ENCODE data around the gene SKAP2.

DNA sequence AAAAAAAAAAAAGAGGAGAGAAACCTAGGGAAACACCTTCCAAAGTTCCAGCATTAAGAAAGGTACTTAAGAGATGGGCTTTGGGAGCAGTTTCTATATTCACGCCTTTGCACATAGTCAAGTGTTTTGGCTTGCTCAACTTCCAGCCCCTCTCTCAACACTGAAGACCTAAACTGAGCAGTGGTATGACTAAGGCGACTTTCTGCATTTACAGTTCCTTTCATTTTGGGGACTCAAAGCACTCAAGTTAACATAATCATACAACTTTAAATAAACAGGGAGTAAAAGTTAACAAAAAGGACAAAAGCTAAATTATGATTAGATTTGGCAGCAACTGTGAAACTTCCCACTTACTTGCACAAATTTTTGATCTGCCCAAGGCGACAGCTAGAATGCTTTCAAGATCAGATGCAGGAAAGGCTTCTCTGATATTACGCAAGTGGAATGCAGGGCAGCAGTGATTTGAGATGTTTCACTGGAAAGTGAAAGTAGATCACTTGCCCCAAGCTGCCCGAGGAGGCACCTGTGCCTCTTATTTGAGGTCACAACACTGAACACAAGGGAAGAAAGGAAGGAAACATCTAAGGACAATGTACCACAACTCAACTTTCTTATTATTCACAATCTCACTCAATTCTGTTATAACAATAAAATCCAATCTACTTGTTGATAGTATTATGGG is 199.5 kb downstream of the SKAP2 start:
- TF ChIP-seq POLR2AphosphoS5 (IDR thresholded peaks at IDR 0.05) (no peak), POLR2A (IDR thresholded peaks at IDR 0.05) (no peak)
- TF ChIP-seq, protein P1, sequence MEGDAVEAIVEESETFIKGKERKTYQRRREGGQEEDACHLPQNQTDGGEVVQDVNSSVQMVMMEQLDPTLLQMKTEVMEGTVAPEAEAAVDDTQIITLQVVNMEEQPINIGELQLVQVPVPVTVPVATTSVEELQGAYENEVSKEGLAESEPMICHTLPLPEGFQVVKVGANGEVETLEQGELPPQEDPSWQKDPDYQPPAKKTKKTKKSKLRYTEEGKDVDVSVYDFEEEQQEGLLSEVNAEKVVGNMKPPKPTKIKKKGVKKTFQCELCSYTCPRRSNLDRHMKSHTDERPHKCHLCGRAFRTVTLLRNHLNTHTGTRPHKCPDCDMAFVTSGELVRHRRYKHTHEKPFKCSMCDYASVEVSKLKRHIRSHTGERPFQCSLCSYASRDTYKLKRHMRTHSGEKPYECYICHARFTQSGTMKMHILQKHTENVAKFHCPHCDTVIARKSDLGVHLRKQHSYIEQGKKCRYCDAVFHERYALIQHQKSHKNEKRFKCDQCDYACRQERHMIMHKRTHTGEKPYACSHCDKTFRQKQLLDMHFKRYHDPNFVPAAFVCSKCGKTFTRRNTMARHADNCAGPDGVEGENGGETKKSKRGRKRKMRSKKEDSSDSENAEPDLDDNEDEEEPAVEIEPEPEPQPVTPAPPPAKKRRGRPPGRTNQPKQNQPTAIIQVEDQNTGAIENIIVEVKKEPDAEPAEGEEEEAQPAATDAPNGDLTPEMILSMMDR (IDR thresholded peaks at IDR 0.05), result no peak
